GM12892 (cell line): Measurements from ENCODE around the gene SMIM11.

Experiments
- DNase-seq: peaks from one replicate; pipeline ENCODE4 v3.0.0; 2011; ENCODE audit not compliant: insufficient read length
- FAIRE-seq: peaks from 2 replicates; lab custom pipeline; 2011; peaks lifted over from hg19 to GRCh38; lab: Jason Lieb, UNC
- POLR2A ChIP-seq: IDR thresholded peaks from 2 replicates; pipeline ENCODE4 v1.6.1; 2011; ENCODE audit warnings: low read depth, low read length, control low read depth
- POLR2AphosphoS5 ChIP-seq: IDR thresholded peaks from 2 replicates; pipeline ENCODE4 v1.6.1; 2011; ENCODE audit warnings: low read depth, low read length, control low read depth
- TAF1 ChIP-seq: IDR thresholded peaks from 2 replicates; pipeline ENCODE4 v1.6.1; 2011; ENCODE audit warnings: low read depth, mild to moderate bottlenecking, control low read depth, low read length, borderline replicate concordance

SMIM11 gene

GRCh38 chr21:34342476-34342875, 32.8 kb upstream of the SMIM11 start:
- no peak for TF ChIP-seq POLR2A
- TF ChIP-seq TAF1: no peak
- TF ChIP-seq POLR2AphosphoS5: no peak
- FAIRE-seq: no peak
- no peak for DNase-seq

GRCh38 chr21:34343347-34343746, 32.0 kb upstream of the SMIM11 start:
- DNase-seq (no peak), FAIRE-seq (no peak)
- TF ChIP-seq TAF1: no peak
- TF ChIP-seq POLR2AphosphoS5: no peak
- TF ChIP-seq POLR2A: no peak

- TF ChIP-seq POLR2AphosphoS5: no peak
- no peak for TF ChIP-seq TAF1
- no peak for DNase-seq
- no peak for FAIRE-seq
These were observed 31.4 kb upstream of the SMIM11 start for GRCh38 chr21:34343838-34344381.

- DNase-seq (no peak), FAIRE-seq (no peak)
- TF ChIP-seq TAF1 (no peak), POLR2AphosphoS5 (no peak), POLR2A (no peak)
These were observed 30.7 kb upstream of the SMIM11 start for GRCh38 chr21:34344584-34344983.

- DNase-seq (no peak), FAIRE-seq (no peak)
- TF ChIP-seq TAF1: no peak
- no peak for TF ChIP-seq POLR2AphosphoS5
- TF ChIP-seq POLR2A: no peak
These were observed 30.0 kb upstream of the SMIM11 start for GRCh38 chr21:34345091-34345871.

GRCh38 chr21:34345892-34346291, 29.4 kb upstream of the SMIM11 start:
- no peak for DNase-seq
- TF ChIP-seq POLR2AphosphoS5 (no peak), TAF1 (no peak), POLR2A (no peak)
- no peak for FAIRE-seq

- TF ChIP-seq POLR2AphosphoS5 (no peak), TAF1 (no peak), POLR2A (no peak)
- DNase-seq: no peak
- FAIRE-seq: no peak
These were observed 26.3 kb upstream of the SMIM11 start for GRCh38 chr21:34348890-34349519.

- FAIRE-seq (peak; percentile 85), DNase-seq (peak; percentile 27)
- TF ChIP-seq POLR2A: no peak
- TF ChIP-seq POLR2AphosphoS5: no peak
- TF ChIP-seq TAF1: no peak
These were observed 23.5 kb upstream of the SMIM11 start for GRCh38 chr21:34351786-34352241.

GRCh38 chr21:34352556-34352955, 22.8 kb upstream of the SMIM11 start:
- FAIRE-seq: no peak
- TF ChIP-seq POLR2AphosphoS5 (no peak), TAF1 (no peak), POLR2A (no peak)
- no peak for DNase-seq

GRCh38 chr21:34353182-34353581, 22.1 kb upstream of the SMIM11 start:
- FAIRE-seq (no peak), DNase-seq (no peak)
- no peak for TF ChIP-seq POLR2A
- TF ChIP-seq POLR2AphosphoS5: no peak

GRCh38 chr21:34354836-34355235, 20.5 kb upstream of the SMIM11 start:
- FAIRE-seq (no peak), DNase-seq (no peak)
- no peak for TF ChIP-seq TAF1

GRCh38 chr21:34355570-34355969, 19.7 kb upstream of the SMIM11 start:
- TF ChIP-seq POLR2A (no peak), TAF1 (no peak), POLR2AphosphoS5 (no peak)
- DNase-seq: no peak
- FAIRE-seq: no peak
